NCI-H2196 treated with DMSO at 0.1 percent for 48 hours (cell line): ENCODE data around the gene DLG5.

Experiments used
- DNase-seq: peaks from one replicate; lab custom pipeline; 2025; ENCODE audit not compliant: unreplicated experiment; lab: John Stamatoyannopoulos, UW

Gene DLG5

GRCh38 chr10:77800738-77801266, 125.8 kb downstream of the DLG5 start:
- DNase-seq, result no peak

DNA sequence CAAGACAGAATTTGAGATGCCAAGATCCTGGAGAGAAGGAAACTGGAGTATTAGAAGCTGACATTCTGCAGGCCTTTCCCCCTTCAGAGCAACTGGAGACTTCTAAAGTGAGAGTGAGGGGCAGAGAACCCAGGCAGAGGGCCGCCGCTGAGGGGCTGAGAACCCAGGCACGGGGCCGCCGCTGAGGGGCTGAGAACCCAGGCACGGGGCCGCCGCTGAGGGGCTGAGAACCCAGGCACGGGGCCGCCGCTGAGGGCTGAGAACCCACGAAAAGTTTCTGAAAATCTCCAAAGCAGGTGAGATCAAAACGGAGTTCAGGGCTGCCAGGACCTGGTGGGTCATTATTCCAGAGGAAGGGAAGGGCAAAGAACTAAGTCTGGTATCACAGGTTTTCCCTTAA, 126.2 kb downstream of the DLG5 start:
- no peak for DNase-seq

DNA sequence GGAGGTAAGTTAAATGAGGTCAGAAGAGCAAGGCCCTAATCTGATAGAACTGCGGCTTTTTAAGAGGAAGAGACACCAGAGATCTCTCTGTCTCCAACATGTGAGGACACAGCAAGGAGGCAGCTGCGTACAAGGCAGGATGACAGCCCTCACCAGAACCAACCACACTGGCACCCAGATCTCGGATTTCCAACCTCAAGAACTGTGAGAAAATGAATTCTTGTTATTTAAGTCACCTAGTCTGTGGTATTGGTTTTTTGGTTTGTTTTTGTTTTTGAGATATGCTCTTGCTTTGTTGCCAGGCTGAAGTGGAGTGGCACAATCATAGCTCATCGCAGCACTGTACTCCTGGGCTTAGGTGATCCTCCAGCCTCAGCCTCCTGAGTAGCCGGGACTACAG, 127.2 kb downstream of the DLG5 start:
- DNase-seq, result no peak

DNA sequence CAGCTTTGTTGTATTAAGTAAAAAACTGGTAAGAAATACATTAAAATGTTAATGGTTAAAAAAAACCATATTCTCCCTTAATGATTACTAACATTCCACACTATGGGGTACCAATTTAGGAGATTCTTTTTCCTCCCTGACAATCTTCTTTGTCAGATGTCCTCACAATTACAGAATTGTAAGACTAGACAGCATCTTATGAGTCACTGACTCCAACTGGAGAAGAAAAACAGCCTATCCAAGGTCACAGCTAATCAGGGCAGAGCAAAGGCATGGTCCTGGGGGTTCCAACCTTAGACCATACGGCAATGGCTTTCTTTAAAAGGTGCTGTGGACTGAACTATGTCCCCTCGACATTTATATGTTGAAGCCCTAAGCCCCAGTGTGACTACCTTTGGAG, 127.6 kb downstream of the DLG5 start:
- no peak for DNase-seq

DNA sequence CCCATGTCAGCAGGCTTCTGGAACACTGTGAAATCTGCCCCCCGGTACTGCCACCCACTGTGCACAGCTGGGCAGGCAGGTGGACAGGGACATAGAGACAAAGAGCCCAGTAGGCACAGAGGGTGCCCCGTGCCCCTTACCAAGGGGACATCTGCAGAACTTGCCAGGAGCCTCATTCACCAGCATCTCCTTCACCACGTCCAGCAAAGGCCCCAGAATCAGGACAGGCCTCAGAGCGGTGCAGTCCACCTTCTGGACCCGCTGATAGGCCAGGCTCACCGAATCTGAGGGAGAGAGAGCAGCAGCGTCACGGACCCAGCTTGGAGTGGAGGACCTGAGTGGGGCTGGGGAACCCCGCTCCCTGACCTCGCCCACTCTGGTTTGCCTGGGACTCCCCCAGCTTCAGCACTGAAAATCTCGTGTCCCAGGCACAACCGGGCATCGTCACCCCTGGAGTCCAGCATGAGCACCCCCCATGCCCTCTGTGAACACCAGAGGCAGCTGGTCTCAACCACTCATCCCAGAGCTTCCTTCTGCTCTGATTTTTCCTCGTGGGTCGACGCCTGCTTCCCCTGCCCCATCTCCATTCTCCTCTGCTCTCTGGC, 130.1 kb downstream of the DLG5 start:
- DNase-seq, result no peak

DNA sequence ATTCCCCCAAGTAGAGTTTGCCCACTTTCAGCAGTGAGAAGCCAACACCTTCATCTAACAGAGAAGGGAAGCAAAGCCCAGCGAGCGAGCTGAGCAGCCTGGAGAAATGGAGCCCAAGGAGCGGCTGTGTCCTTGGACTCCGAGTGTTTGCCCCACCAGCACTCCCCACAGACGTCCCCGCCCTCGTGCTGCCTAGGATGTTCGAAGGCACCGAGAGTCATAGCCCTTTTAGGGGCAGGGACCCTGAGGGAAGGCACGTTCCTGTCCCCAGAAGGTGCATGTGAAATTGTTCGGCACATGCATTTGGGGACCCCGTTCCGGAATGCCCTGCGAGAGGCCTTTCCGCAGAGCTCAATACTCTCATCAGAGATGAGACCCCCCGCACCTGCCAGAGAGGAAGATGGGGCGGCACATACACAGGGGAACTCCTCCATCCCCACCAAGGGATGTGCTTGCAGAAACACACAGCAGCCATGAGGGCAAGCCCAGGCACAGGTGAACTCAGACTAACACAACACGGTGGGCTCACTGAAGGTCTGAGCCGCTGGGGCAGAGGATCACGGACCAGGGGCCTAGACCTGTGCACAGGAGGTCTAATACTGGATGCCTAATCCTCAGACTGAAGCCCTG, 131.0 kb downstream of the DLG5 start:
- DNase-seq, result no peak

- no peak for DNase-seq
These were observed 132.1 kb downstream of the DLG5 start for GRCh38 chr10:77794256-77795142.

- DNase-seq, result no peak
These were observed 132.7 kb downstream of the DLG5 start for GRCh38 chr10:77793831-77794230.

- no peak for DNase-seq
These were observed 134.4 kb downstream of the DLG5 start for GRCh38 chr10:77792155-77792554.

- no peak for DNase-seq
These were observed 135.0 kb downstream of the DLG5 start for GRCh38 chr10:77791506-77791905.

DNA sequence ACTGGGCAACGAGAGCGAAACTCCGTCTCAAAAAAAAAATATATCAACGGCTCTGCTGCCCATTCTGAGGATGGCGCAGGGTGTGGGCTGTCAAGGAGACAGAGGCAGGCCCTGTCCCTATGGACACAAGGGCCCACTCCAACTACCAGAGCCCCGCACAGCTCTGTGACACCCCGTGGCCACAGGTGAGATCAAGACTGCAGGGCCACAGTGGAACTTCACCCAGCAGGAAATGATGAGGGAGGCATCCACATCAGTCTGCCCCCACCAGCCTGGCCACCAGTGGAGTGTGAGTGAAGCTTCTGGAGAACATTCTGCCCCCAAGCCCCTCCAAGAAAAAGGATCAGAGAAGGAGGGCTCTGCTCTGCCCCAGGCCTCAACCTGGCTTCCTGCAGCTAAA, 136.7 kb downstream of the DLG5 start:
- DNase-seq, result no peak

DNA sequence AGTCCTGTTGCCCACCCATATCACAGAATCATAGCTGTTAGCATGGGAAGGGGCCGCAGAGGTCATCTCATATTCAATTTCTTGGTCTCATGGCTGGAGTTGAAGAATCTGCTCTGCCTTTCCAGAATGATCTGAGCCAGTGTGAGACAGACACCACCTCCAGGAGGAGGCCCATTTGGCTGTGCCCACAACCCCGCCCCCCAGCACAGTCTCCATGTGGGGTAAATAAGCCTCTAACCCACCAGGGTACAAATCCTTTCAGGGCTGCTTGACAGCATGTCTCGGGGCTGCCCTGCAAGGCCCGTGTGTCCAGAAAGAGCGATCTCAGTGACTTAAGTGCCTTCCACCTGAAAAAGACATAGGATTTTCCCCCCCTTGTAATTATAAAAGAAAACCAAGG, 137.5 kb downstream of the DLG5 start:
- no peak for DNase-seq

DNA sequence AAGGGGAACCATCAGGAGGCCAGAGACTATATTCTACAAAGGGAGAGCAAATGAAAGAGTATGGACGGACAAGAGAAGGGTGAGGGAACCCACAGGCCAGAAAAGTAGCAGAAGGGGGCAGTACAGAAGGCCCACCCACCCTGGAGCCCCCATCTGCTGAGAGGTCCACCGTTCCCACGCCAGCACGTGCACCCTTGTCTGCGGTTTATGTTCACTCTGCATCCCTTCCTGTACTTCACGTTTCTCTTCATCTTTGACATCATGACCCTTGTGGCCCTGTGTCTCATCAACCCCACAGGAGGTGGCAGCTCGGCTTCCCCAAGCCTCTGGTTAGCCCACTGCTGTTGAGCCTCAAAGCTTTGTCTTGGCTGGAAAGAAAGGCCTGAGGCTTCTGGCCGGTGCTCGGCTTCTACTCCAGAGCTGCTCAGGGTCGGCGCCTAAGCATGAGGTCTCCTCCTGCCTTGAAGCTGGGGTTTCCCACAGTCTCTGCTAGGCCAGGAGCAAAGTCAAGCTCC, 138.0 kb downstream of the DLG5 start:
- no peak for DNase-seq

GRCh38 chr10:77787440-77787839, 139.1 kb downstream of the DLG5 start:
- no peak for DNase-seq

DNA sequence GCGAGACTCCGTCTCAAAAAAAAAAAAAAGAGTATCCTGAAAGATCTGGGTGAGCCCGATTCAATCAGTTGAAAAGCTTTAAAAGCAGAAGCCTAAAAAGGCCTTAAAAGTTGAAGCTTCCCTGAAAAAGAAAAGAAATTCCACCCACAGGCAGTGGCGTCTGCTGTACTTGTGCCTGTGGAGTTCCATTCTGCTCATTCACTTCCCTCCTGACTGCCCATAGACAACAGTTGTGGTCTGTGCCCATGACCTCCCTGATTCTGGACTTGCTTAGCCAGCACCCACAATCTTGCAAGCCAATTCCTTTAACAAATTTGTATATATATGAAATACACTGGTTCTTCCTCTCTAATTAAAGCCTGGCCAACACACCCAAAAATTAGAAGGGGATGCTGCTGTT, 141.7 kb downstream of the DLG5 start:
- no peak for DNase-seq

GRCh38 chr10:77782328-77783061, 144.1 kb downstream of the DLG5 start:
- DNase-seq, result no peak

DNA sequence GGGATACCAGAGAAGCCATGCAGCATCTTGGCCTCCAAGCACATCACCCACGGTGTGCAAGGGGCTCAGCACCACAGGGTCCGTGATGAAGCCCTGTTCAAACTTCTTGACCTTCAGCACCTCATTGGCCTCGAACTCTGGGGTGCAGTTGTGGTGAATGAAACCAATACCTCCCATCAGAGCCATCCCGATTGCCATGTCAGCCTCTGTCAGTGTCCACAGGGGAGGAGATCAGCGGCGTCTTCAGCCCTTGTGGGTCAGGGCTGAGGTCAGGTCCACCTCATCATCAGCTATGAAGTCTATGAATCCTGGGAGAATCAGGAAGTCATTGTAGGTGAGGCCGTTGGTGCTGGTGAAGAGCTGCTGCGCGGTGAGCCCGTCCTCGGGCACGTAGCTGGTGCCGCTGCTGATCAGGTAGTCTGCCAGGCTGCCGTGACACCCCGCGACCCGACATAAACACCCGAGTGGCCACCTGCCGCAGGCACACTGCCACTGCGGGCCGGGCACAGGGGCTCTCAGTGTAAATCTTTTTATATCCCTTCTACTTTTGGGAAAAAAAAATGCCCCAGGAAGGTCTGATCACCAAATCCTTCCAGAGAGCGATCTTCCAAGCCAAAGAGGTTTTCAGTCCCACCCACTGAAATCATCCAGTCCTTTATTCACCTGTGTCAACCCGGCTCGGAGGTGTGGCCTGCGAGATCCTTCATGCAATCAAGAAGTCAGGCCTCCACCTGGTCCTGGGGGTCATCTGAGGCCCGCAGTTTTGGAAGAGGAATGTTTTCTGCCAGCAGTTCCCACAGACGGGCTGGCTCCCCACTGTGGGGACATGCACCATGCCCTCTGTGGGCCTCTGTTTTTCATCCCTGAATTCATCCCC, 144.9 kb downstream of the DLG5 start:
- no peak for DNase-seq

- no peak for DNase-seq
These were observed 146.4 kb downstream of the DLG5 start for GRCh38 chr10:77780180-77780579.

DNA sequence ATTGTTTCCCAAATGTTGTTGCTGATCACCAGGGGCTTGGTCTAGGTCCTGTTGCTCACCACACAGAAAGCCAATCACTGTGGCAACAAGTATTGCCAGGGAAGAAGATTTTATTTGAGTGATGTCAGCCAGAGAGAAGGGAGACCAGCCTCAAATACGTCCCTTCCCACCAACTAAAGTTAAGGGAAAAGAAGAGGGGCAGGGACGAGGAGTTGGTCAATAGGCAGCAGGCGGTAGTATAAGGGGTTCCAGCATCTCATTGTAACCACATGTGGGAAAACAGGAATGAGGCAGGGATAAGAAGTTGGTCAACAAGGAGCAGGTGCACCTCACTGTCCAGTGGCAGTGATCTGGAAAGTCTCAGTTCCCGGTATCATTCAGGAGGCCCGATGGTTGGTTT, 150.1 kb downstream of the DLG5 start:
- no peak for DNase-seq

DNA sequence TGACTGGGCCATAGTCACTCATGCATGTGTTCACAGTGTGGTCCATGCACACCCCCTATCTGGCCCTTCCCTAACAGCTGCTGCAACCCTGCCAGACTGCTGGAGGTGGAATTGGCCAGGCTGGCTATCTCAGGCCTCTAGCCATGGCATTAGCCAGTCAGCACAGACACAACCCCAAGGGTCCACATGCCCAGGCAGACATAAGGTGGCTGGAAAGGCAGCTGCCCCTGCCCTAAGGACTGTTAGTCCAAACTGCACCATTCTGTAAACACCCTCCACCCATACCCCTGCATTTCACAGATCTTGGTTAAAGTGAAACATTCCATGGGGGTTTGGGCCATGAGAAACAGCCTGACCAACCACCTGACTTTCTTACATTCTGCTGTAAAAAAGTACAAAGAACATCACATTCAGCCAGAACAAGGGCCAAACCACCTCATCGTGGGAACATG, 151.6 kb downstream of the DLG5 start:
- DNase-seq, result no peak
